Subcutaneous adipose tissue (tissue), 4 donors: ENCODE measurements around the gene PIK3CD. TPM values are rescaled to one million over a fixed set of nuclear protein-coding genes. Genes with fewer than 3 reads are reported as not detected.

Experiments used
- CTCF ChIP-seq: fragments of 450-650 bp; IDR thresholded peaks from one replicate; pipeline ENCODE4 v1.5.1; 2016; ENCODE audit warnings: low read depth, mild to moderate bottlenecking, control low read depth, antibody characterized with exemption, moderate library complexity
- total RNA-seq, 4 donors: library from RNA; depleted of rRNA; stranded (reverse); fragments of >200 nt; gene quantifications; one replicate each; pipeline ENCODE4 v1.1.0, GENCODE V29; 2016

The PIK3CD gene
- total RNA-seq, 4 donors from 2014 or later: 4.7 to 13.9 (median 10.3) TPM

DNA sequence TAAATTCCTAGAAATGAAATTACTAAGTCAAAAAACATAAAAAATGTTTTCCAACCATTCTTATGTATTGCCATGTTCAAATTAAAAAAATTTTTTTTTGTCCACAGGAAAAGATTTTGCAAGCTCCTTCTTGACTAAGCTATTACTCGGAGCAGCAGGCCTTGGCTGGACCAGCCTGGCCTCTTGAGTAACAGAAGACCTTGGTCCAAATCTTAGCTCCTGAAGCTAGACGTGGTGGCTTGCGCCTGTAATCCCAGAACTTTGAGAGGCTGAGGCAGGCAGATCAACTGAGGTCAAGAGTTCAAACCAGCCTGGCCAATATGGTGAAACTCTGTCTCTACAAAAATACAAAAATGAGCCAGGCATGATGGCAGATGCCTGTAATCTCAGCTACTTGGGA is 94.7 kb downstream of the PIK3CD start:
- no peak for TF ChIP-seq CTCF

- TF ChIP-seq CTCF: no peak
These were observed 95.1 kb downstream of the PIK3CD start for GRCh38 chr1:9746651-9747050.

DNA sequence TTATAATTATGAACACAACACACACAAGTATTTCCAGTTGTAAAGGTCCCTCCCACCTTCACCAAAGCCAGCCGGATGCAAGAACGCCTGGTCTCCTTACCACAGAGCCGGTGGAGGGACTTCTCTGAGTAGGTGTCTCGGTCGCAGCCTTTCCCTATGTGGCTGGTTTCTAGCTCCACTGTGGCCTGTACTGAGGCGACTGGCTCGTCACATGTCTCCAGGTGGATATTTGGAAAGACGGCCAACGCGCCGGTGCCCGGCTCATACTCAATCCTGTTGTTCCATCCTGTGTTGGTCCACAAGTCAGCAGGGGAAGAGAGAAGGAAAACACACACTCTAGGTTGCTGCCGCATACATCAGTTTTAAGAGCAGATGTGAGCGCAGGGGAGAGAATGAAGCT is 97.8 kb downstream of the PIK3CD start:
- TF ChIP-seq CTCF: no peak

- TF ChIP-seq CTCF: no peak
These were observed 100.4 kb downstream of the PIK3CD start for GRCh38 chr1:9751971-9752370.

- no peak for TF ChIP-seq CTCF
These were observed 101.6 kb downstream of the PIK3CD start for GRCh38 chr1:9753121-9753531.

DNA sequence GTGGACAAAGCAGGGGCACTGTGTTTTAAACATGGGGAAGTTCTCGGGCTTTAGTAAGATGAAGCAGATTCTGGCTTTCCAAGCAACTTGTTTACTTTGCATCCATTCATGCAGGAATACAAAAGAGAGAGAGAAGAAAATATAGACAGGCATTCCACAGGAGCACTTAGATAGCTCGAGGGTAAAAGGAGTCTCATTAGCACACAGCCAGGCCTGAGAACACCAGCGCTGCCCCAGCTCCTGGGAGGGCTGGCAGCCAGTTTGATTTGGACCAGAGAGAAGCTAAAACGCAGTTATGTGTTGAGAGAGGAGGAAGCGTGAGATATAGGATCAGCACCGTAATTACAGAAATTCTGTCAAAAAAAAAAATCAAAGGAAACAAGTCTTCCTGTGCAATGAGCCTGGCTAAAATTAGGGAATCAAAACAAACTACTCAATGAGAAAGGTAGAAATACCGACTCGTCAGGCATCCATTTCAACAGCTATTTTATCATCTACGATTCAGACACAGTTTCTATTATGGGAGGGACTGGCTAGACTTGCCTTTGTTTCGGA is 104.0 kb downstream of the PIK3CD start:
- no peak for TF ChIP-seq CTCF

DNA sequence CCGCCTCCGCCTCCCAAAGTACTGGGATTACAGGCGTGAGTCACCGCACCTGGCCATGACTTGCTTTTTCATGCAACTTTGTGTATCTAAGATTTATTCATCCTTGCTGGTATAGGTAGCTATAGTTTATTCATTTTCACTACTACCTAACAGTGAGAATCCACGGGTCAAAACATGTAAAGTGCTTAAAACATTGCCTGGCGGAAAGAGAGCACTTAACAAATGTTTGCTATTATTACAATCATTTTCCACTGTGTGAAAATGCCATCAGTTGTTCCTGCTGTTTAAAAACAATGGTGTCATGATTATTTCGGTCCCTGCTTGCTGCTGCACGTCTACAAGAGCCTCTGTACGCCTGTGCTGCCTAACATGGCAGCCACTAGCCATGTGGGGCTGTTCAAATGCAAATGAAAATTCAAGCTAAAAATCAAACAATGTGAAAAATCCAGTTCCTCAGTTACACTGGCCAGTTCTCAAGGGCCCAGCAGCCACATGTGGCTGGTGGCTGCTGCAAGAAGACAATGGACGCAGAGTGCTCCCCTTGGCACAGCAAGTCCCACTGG is 107.1 kb downstream of the PIK3CD start:
- no peak for TF ChIP-seq CTCF
